ENCODE data around the gene KAZN.
"Not testable (repeated sequence)": the region's sequence is repeated elsewhere in the genome, so short reads cannot be mapped to it uniquely, and the experiment has no call there.

Gene KAZN

DNA sequence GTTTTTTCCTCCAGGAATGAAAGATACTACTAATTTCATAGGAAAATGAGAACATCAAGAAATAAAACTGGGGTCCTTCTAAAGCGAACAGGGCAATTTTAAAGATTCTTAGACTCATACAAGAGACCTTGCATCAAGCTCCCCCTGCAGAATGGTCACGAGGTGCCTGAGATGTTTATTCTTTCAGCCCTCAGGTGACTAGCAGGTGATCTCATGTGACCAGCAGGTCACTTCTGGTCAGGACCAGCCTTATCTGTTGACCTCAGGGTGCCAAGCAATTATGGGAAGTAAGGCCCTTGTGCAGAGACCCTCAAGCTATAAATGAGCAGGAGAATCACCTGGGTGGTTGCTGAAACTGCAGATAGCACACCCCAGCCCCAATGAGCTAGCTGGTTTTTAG, 534.5 kb downstream of the KAZN start:
- TF ChIP-seq CTCF (IDR thresholded peaks at IDR 0.05; ENCODE audit: low read depth, low read length, missing control alignments): no peak
- DNase-seq (ENCODE audit: low read depth): no peak
- H3K4me3 ChIP-seq (ENCODE audit: low read depth, low read length): no peak overlapping the region

GRCh38 chr1:15134285-15134684, 535.8 kb downstream of the KAZN start:
- H3K4me3 ChIP-seq (ENCODE audit: low read depth, low read length): no peak overlapping the region
- DNase-seq (ENCODE audit: low read depth): no peak
- TF ChIP-seq CTCF (IDR thresholded peaks at IDR 0.05; ENCODE audit: low read depth, low read length, missing control alignments): no peak

GRCh38 chr1:15135604-15136003, 537.1 kb downstream of the KAZN start:
- not testable (repeated sequence) for DNase-seq (ENCODE audit: low read depth)

DNA sequence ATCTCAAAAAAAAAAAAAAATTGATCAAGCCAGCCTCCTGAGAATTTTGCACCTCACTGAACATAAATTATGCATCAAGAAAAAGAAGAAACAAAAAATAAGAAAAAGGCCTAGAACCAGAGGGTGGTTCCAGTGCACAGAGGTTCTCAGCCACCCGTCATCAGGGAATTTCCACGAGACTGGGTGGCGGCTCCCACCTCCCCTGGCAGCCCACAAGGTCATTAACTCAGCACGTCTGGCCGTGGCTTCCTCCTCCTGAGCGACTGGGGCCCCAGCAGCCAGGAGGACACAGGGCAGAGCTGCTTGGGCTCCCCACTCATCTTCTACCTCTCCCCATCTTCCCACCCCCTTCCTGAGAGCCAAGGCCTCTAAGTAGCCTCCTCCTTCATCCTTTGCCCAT, 539.3 kb downstream of the KAZN start:
- TF ChIP-seq CTCF (IDR thresholded peaks at IDR 0.05; ENCODE audit: low read depth, low read length, missing control alignments): no peak
- H3K4me3 ChIP-seq (ENCODE audit: low read depth, low read length): no peak overlapping the region
- DNase-seq (ENCODE audit: low read depth): no peak

More at GRCh38 chr1:15135604-15136003, 537.1 kb downstream of the KAZN start:
- not testable (repeated sequence) for H3K4me3 ChIP-seq (ENCODE audit: low read depth, low read length)

DNA sequence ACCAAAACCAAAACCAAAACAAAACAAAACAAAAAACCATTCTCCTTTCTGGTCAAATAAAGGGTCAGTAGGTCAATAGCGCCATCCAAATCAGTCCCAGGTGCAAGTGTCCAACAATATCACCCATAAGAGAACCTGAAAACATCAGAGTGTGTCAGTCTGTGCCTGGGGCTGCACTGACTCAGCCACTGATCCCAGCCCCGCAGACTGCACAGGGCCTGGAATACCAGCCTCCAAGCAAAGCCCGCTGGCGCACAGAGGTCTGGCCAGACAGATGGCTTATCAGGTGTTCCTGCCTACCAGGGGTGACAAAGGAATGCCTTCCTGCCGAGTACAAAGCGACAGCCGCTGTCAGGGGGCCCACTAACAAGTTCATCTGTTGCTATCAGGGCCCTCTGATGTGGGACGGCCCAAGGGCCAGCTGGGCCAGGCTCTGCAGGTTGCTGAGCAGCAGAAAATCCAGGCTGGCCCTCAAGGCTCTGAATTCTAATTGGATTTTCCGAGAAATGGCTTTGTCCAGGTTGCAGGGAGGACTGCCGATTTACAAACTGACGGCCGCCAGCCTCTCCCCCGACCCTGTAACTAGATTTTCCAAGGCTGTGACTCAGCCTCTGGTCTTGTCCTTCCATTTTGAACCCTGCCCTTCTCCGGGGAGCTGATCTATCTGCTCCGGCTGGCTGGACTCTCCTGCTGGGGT, 541.3 kb downstream of the KAZN start:
- H3K4me3 ChIP-seq (ENCODE audit: low read depth, low read length): no peak overlapping the region
- no peak for TF ChIP-seq CTCF (IDR thresholded peaks at IDR 0.05; ENCODE audit: low read depth, low read length, missing control alignments)
- DNase-seq (ENCODE audit: low read depth): no peak

- no peak for DNase-seq (ENCODE audit: low read depth)
- H3K4me3 ChIP-seq (ENCODE audit: low read depth, low read length): no peak overlapping the region
- TF ChIP-seq CTCF (IDR thresholded peaks at IDR 0.05; ENCODE audit: low read depth, low read length, missing control alignments): no peak
Observed at GRCh38 chr1:15141935-15142539, 543.6 kb downstream of the KAZN start.

- H3K4me3 ChIP-seq (ENCODE audit: low read depth, low read length): no peak overlapping the region
- no peak for TF ChIP-seq CTCF (IDR thresholded peaks at IDR 0.05; ENCODE audit: low read depth, low read length, missing control alignments)
- DNase-seq (ENCODE audit: low read depth): no peak
Observed at GRCh38 chr1:15145327-15145726, 546.8 kb downstream of the KAZN start.

Data from GM12864 (cell line).